DOHH2 (cell line): ENCODE data around the gene RPL18.

Source experiments
- EZH2phosphoT487 ChIP-seq: fragments of 200-600 bp; sonication (generic); IDR thresholded peaks from 2 replicates; pipeline ENCODE4 v1.6.1; 2017; ENCODE audit warnings: borderline replicate concordance, mild to moderate bottlenecking, antibody characterized with exemption, low read length, moderate library complexity, mixed read lengths
- TF ChIP-seq, protein P1 (sequence below): fragments of 200-600 bp; sonication (generic); IDR thresholded peaks from one replicate; pipeline ENCODE4 v1.5.1; 2014; ENCODE audit warnings: antibody characterized with exemption, mild to moderate bottlenecking, low read depth, low read length; ENCODE audit not compliant: poor library complexity, severe bottlenecking

GRCh38 chr19:48600679-48601417 lies 18.1 kb downstream of the RPL18 start:
- TF ChIP-seq, protein P1, sequence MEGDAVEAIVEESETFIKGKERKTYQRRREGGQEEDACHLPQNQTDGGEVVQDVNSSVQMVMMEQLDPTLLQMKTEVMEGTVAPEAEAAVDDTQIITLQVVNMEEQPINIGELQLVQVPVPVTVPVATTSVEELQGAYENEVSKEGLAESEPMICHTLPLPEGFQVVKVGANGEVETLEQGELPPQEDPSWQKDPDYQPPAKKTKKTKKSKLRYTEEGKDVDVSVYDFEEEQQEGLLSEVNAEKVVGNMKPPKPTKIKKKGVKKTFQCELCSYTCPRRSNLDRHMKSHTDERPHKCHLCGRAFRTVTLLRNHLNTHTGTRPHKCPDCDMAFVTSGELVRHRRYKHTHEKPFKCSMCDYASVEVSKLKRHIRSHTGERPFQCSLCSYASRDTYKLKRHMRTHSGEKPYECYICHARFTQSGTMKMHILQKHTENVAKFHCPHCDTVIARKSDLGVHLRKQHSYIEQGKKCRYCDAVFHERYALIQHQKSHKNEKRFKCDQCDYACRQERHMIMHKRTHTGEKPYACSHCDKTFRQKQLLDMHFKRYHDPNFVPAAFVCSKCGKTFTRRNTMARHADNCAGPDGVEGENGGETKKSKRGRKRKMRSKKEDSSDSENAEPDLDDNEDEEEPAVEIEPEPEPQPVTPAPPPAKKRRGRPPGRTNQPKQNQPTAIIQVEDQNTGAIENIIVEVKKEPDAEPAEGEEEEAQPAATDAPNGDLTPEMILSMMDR = no peak
- TF ChIP-seq EZH2phosphoT487 = no peak
